Heart right ventricle (tissue), 16 donors: Measurements from ENCODE around the gene ATP8B3. TPM values are rescaled to one million over a fixed set of nuclear protein-coding genes. Genes with fewer than 3 reads are reported as not detected.

Source experiments
- ATAC-seq, 8 donors: fragments of 200-7000 bp; cut with Tn5 transposase; one replicate each; pipeline ENCODE4 v1.9.1; 2020; ENCODE audit warnings: mild to moderate bottlenecking in 8 of 8, moderate library complexity in 8 of 8, moderate number of reproducible peaks in 1 of 8
- DNase-seq, 2 donors: peaks; one replicate each; pipeline ENCODE4 v3.0.0-alpha.2; 2020
- H3K27ac ChIP-seq, 10 donors: fragments of 200-600 bp; sonication (generic) in 2 of 10; one replicate each; pipeline versions ENCODE4 v1.5.0 to v1.8.0; 2020 to 2022; ENCODE audit warnings: mild to moderate bottlenecking in 3 of 10
- H3K27me3 ChIP-seq, 7 donors: fragments of 200-600 bp; one replicate each; pipeline ENCODE4 v1.8.0; 2021 to 2022; ENCODE audit warnings: mild to moderate bottlenecking in 2 of 7
- H3K36me3 ChIP-seq, 9 donors: fragments of 200-600 bp; sonication (generic) in 1 of 9; one replicate each; pipeline versions ENCODE4 v1.5.0 to v1.8.0; 2020 to 2022; ENCODE audit warnings: mild to moderate bottlenecking in 2 of 9
- H3K4me1 ChIP-seq, 9 donors: fragments of 200-600 bp; sonication (generic) in 1 of 9; one replicate each; pipeline versions ENCODE4 v1.5.0 to v1.8.0; 2020 to 2022; ENCODE audit warnings: mild to moderate bottlenecking in 4 of 9
- H3K4me3 ChIP-seq, 10 donors: fragments of 200-600 bp; sonication (generic) in 2 of 10; one replicate each; pipeline versions ENCODE4 v1.5.0 to v1.8.0; 2020 to 2022; ENCODE audit warnings: mild to moderate bottlenecking in 7 of 10, moderate library complexity in 2 of 10
- H3K9me3 ChIP-seq, 11 donors: fragments of 200-600 bp in 10 of 11; sonication (generic) in 2 of 11; one replicate each; pipeline versions ENCODE4 v1.5.0 to v1.8.0; 2013 to 2022; ENCODE audit warnings: mild to moderate bottlenecking in 2 of 11, control low read depth in 1 of 11, moderate library complexity in 1 of 11
- WGBS, 2 donors: extraction: QIAGEN DNeasy Blood & Tissue Kit; methylation state at CpG; one replicate each; pipeline ENCODE4 v1.1.7; 2013; ENCODE audit warnings: inconsistent platforms in 1 of 2; 5-methylcytosine and 5-hydroxymethylcytosine counted together
- intact Hi-C, 10 donors: fragments of 100-400 bp; cut with DNase I; formaldehyde crosslinking; loops; one replicate each; pipeline versions ENCODE4 v1.11.1 to v1.14.2; 2022
- polyA plus RNA-seq, 2 donors: library from polyadenylated mRNA; stranded (reverse); fragments of 200-250 nt; gene quantifications; one replicate each; pipeline ENCODE4 v1.2.3, GENCODE V29; 2013
- total RNA-seq, 10 donors: library from RNA; stranded (reverse); fragmentation: NEBNext Ultra II Directional in 3 of 10; extraction: Animal tissue kit (Norgen Biotek cat#: 25700) in 3 of 10; gene quantifications; one replicate each; pipeline versions ENCODE4 v1.2.1 to v1.2.4, GENCODE V29; 2021 to 2023
- TF ChIP-seq, protein P1 (sequence below), 9 donors: fragments of 200-600 bp; sonication (generic) in 2 of 9; IDR thresholded peaks; one replicate each; pipeline versions ENCODE4 v1.5.0 to v1.8.0; 2021 to 2022; ENCODE audit warnings: antibody characterized with exemption in 9 of 9, mild to moderate bottlenecking in 5 of 9, moderate library complexity in 1 of 9
- donor health status: Arrhythmogenic right ventricular cardiomyopathy.
- donor health status: ischemic (EF 13 %, LVEDD 7.1; RV severe dilation, severe dysfunction).
- donor health status: healthy with polysubstance abuse.
- donor health status: DM: no; HTN: yes; CAD: no.
- donor health status: DM: no; HTN: no; CAD: no.
- donor health status: ischemic (EF 25% LVEDD 6.9; RV normal size, moderate dysfunction).
- donor health status: ischemic (EF 25% LVEDD 5.7; RV mildly dilated, moderate dysfunction).
- donor health status: healthy.
- donor health status: DM: yes; HTN: yes; CAD: no.
- donor health status: Ischemic cardiomyopathy.
- donor health status: ischemic (EF 35%, LVEDD 5.7; RV mildly dilated, moderate dysfunction).
- donor health status: nonischemic (EF 11% LVEDD 7.7; RV severe dilation, severe dysfunction).
- donor health status: DM: yes; HTN: yes; CAD: no.
- donor health status: PGD.
- donor health status: ischemic (EF 29% LVEDD 5.4; RV normal size, mild dysfunction).
- donor health status: nonischemic (EF 23%, LVEDD 6.1; RV moderate dilation, normal function).

The ATP8B3 gene
- total and polyA plus RNA-seq, 12 donors = 0.13 to 3.4 (median 0.52) TPM

- TF ChIP-seq, protein P1, sequence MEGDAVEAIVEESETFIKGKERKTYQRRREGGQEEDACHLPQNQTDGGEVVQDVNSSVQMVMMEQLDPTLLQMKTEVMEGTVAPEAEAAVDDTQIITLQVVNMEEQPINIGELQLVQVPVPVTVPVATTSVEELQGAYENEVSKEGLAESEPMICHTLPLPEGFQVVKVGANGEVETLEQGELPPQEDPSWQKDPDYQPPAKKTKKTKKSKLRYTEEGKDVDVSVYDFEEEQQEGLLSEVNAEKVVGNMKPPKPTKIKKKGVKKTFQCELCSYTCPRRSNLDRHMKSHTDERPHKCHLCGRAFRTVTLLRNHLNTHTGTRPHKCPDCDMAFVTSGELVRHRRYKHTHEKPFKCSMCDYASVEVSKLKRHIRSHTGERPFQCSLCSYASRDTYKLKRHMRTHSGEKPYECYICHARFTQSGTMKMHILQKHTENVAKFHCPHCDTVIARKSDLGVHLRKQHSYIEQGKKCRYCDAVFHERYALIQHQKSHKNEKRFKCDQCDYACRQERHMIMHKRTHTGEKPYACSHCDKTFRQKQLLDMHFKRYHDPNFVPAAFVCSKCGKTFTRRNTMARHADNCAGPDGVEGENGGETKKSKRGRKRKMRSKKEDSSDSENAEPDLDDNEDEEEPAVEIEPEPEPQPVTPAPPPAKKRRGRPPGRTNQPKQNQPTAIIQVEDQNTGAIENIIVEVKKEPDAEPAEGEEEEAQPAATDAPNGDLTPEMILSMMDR (IDR thresholded peaks at IDR 0.05) = no peak
- H3K4me3 ChIP-seq = no peak overlapping the region
- no peaks in the 10 kb centered on the region for H3K27me3 ChIP-seq
- peaks cover 0 to 31% (median 18%) of the 10 kb centered on the region in 9 donors for H3K4me1 ChIP-seq
- H3K9me3 ChIP-seq = no peaks in the 10 kb centered on the region
- intact Hi-C loops = no loop called here
- DNase-seq (no peak), ATAC-seq (no peak)
- 93 to 96% methylated on average over 11 of the region's 11 CpGs for WGBS, 2 donors
- no peak overlapping the region for H3K27ac ChIP-seq
- H3K36me3 ChIP-seq = peaks cover 0 to 57% (median 17%) of the 10 kb centered on the region in 9 donors
These were observed 17.9 kb upstream of the ATP8B3 start for GRCh38 chr19:1829958-1830357.

DNA sequence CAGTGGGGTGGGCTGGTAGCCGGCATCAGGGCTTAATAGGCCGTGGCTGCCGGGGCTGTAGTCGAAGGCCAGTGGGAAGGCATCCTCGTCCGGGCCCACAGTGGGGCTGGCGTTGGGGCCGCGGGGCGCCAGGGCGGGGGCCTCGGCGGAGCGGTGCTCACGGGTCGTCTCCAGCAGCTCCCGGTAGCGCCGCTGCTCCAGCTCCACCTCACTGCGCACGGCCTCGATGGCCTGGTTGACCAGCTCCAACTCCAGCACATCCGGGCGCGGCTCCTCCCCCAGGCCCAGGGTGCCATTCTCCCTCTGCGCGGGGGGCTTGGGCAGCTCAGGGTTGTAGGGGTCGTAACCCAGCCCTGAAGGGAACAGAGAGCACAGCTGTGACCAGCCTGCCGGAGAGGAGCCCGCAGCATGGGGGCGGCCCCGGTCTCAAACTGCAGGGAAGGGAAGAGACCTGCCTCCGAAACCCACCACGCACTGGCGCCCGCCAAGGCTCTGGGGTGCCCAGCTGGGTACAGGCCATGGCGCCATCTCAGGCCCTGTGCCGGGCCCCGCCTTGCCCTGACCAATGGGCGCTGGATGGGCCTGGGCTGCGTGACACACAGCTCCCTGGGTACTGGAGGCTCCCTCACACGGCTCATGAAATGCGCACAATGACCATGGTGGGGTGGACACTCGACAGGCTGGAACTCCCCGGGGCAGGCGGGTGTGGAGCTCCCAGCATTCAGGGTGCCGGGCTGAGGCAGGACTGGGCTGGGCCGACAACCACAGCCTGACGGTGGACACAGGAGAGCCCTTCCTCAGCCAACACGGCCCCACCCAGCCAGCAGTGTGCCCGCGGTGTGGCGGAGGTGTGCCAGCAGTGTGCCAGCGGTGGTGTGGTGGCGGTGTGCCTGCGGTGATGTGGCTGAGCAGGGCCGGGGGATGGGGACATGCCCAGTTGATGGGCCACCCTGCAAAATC lies 16.5 kb upstream of the ATP8B3 start:
- intact Hi-C loops = no loop called here
- DNase-seq (no peak), ATAC-seq (peak in 1 of 8 donors; percentile 7)
- Histone ChIP-seq H3K27ac (no peak overlapping the region), H3K36me3 (peaks cover 0 to 71% (median 19%) of the 10 kb centered on the region in 9 donors), H3K4me1 (peaks cover 0 to 20% (median 9%) of the 10 kb centered on the region in 9 donors), H3K9me3 (no peaks in the 10 kb centered on the region), H3K4me3 (no peak overlapping the region), H3K27me3 (no peaks in the 10 kb centered on the region)
- WGBS, 2 donors = 93 to 96% methylated on average over 57 of the region's 57 CpGs
- TF ChIP-seq, protein P1 (IDR thresholded peaks at IDR 0.05) = no peak

DNA sequence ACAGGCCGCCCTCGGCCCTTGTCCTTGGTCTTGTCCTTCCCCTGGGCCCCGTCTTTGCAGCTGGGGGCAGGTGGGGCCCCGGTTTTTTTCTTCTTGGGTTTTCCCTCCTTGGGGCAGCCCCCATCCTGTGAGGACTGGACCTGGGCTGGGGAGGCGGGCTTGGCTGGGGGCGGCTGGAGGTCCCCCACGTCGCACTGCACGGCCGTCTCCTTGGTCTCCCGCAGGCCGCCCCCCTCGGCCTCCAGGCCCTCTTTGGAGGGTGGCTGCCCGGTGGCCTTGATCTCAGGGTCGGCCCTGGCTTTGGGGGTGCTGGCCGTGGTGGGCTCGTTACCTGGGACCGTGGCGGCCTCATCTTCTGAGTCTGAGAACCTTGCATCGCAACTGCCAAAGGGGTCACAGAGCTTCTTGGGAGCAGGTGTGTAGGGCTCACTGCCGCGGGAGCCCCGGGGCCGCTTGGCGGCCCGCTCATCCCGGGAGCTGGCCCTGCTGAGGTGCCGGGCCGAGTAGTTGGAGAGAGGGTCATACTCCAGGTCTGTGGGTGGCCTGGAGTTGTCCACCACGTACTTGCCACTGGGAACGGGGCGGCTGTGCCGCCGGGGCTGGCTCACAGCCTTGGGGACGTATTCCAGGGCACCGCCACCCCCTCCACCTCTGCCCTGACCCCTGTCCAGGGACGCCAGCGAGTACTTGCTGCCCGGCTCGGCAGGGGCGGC lies 15.6 kb upstream of the ATP8B3 start:
- WGBS, 2 donors = 93% methylated on average over 38 to 41 of the region's 41 CpGs
- intact Hi-C loops = no loop called here
- Histone ChIP-seq H3K4me3 (no peak overlapping the region), H3K4me1 (peaks cover 0 to 17% (median 6%) of the 10 kb centered on the region in 9 donors), H3K27me3 (no peaks in the 10 kb centered on the region), H3K27ac (no peak overlapping the region), H3K36me3 (peaks cover 0 to 79% (median 28%) of the 10 kb centered on the region in 9 donors), H3K9me3 (no peaks in the 10 kb centered on the region)
- peak in 1 of 8 donors; percentile 37 for ATAC-seq
- DNase-seq = no peak
- TF ChIP-seq, protein P1 (IDR thresholded peaks at IDR 0.05) = no peak
